Measurements from ENCODE around the gene KIF20B.

DNA sequence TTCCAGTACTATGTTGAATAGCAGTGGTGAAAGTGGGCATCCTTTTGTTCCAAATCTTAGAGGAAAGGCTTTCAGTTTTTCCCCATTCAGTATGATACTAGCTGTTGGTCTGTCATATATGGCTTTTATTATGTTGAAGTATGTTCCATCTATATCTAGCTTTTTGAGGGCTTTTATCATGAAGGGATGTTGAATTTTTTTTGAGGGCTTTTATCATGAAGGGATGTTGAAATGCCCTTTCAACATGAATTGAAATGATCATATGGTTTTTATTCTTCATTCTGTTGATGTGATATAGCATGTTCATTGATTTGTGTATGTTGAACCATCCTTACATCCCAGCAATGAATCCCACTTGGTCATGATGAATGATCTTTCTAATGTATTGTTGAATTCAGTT lies 75.3 kb downstream of the KIF20B start:
- TF ChIP-seq, protein P1, sequence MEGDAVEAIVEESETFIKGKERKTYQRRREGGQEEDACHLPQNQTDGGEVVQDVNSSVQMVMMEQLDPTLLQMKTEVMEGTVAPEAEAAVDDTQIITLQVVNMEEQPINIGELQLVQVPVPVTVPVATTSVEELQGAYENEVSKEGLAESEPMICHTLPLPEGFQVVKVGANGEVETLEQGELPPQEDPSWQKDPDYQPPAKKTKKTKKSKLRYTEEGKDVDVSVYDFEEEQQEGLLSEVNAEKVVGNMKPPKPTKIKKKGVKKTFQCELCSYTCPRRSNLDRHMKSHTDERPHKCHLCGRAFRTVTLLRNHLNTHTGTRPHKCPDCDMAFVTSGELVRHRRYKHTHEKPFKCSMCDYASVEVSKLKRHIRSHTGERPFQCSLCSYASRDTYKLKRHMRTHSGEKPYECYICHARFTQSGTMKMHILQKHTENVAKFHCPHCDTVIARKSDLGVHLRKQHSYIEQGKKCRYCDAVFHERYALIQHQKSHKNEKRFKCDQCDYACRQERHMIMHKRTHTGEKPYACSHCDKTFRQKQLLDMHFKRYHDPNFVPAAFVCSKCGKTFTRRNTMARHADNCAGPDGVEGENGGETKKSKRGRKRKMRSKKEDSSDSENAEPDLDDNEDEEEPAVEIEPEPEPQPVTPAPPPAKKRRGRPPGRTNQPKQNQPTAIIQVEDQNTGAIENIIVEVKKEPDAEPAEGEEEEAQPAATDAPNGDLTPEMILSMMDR (optimal IDR thresholded peaks at IDR 0.05 in 1 of 3, IDR thresholded peaks at IDR 0.05 in 1 of 3, conservative IDR thresholded peaks at IDR 0.05 in 1 of 3; ENCODE audit: extremely low read depth in 1 of 3, insufficient read depth in 2 of 3, low read length in 3 of 3): no peak
- TF ChIP-seq EZH2 (IDR thresholded peaks at IDR 0.05; ENCODE audit: low read length): no peak

Data from keratinocyte (primary cell).